A549 treated with Mapracorat at 1 μM for 4 hours (cell line): ENCODE results near the gene CD300H. TPM values are rescaled to one million over a fixed set of nuclear protein-coding genes. Genes with fewer than 3 reads are reported as not detected.

Source experiments
- total RNA-seq: library from RNA; stranded (reverse); fragments of 200-300 nt; extraction: Qiagen RNA extraction; gene quantifications from 5 replicates; pipeline ENCODE4 v1.2.3, GENCODE V29; 2022

Gene CD300H
- total RNA-seq = 0.31 to 0.57 TPM in 2 of 5 replicates, not detected in the others

GRCh38 chr17:74567397-74567796 is at the start of gene CD300H:
CD300H (minus strand) TSS chr17:74567509.

GRCh38 chr17:74592087-74592990 is 25.0 kb upstream of the CD300H start, which contains the start of gene CD300LD:
CD300LD (minus strand) TSS chr17:74592283; CDS start chr17:74592202, 81 bp downstream.

GRCh38 chr17:74545843-74546230 is 21.5 kb downstream of the CD300H start, which contains the start of gene CD300C:
CD300C (minus strand) TSS chr17:74546115; CDS start chr17:74545782, 333 bp downstream.

GRCh38 chr17:74531231-74531761 is 36.0 kb downstream of the CD300H start, which contains the start of gene CD300LB:
CD300LB (minus strand) TSS chr17:74531475; CDS start chr17:74531350, 125 bp downstream.

Other genes starting within 250 kb of the CD300H start
- 0.05 to 0.14 TPM (median 0.09 TPM) in 3 of 5 replicates, not detected in the others for gene KIF19, start 241.3 kb downstream of the CD300H start, total RNA-seq
- 0.08 TPM in 1 of 5 replicates, not detected in the others for gene BTBD17, start 205.6 kb downstream of the CD300H start, total RNA-seq
- not detected in 5 replicates for gene GPR142, start 200.0 kb downstream of the CD300H start, total RNA-seq
- 40.7 to 67.4 TPM (median 60.7 TPM) in 5 replicates for gene GPRC5C, start 135.4 kb downstream of the CD300H start, total RNA-seq
- gene CD300A, start 100.9 kb downstream of the CD300H start, total RNA-seq = 0.22 TPM in 1 of 5 replicates, not detected in the others
- 0.07 to 0.11 TPM in 2 of 5 replicates, not detected in the others for gene CD300LB, start 36.0 kb downstream of the CD300H start, total RNA-seq
- 0.15 to 0.21 TPM (median 0.19 TPM) in 4 of 5 replicates, not detected in the other for gene CD300C, start 21.4 kb downstream of the CD300H start, total RNA-seq
- gene CD300LD, start 24.8 kb upstream of the CD300H start, total RNA-seq = not detected in 5 replicates
- gene CD300E, start 56.2 kb upstream of the CD300H start, total RNA-seq = not detected in 5 replicates
- gene CD300LF, start 145.4 kb upstream of the CD300H start, total RNA-seq = not detected in 5 replicates
- 0.81 to 1.8 TPM (median 1.1 TPM) in 5 replicates for gene RAB37, start 169.7 kb upstream of the CD300H start, total RNA-seq
- 34.4 to 43.9 TPM (median 41.5 TPM) in 5 replicates for gene NHERF1, start 181.1 kb upstream of the CD300H start, total RNA-seq
- gene NAT9, start 208.8 kb upstream of the CD300H start, total RNA-seq = 49.2 to 57.5 TPM (median 55.3 TPM) in 5 replicates